ENCODE data around the gene MYO1F.
A peak's percentile ranks its signal among the peaks of the same experiment; 100 is the strongest.

Gene MYO1F

GRCh38 chr19:8500158-8500557 is 77.1 kb downstream of the MYO1F start:
- no peak overlapping the region for H3K4ac ChIP-seq (ENCODE audit: low read depth in 1 of 2, low read length in 2 of 2)
- no peak overlapping the region for H4K91ac ChIP-seq (ENCODE audit: low read length)
- no peak overlapping the region for H2BK5ac ChIP-seq (ENCODE audit: low read depth, low read length, poor library complexity, severe bottlenecking)
- H3K4me3 ChIP-seq (ENCODE audit: insufficient read depth in 1 of 2, low read depth in 1 of 2, low read length in 2 of 2) = no peak overlapping the region
- no peak overlapping the region for H2BK12ac ChIP-seq (ENCODE audit: low read length in 2 of 2)
- 70% methylated on average over 7 of the region's 7 CpGs for WGBS
- H3K4me1 ChIP-seq (ENCODE audit: control insufficient read depth, insufficient read depth, low read depth, low read length) = peaks cover 12% of the 10 kb centered on the region
- no peak overlapping the region for H3K9ac ChIP-seq (ENCODE audit: low read length)
- peak overlapping the region; percentile 4 for H2AK5ac ChIP-seq (ENCODE audit: low read length, severe bottlenecking)
- H3K4me2 ChIP-seq (ENCODE audit: low read length, poor library complexity, severe bottlenecking) = no peak overlapping the region
- H3K9me3 ChIP-seq (ENCODE audit: control insufficient read depth, low read length) = no peaks in the 10 kb centered on the region
- DNase-seq = no peak
- H3K23ac ChIP-seq (ENCODE audit: low read length in 2 of 2) = no peak overlapping the region
- no peak overlapping the region for H3K14ac ChIP-seq (ENCODE audit: low read length in 2 of 2)
- no peaks in the 10 kb centered on the region for H3K36me3 ChIP-seq (ENCODE audit: control insufficient read depth in 1 of 2, insufficient read depth in 2 of 2, low read depth in 1 of 2, low read length in 2 of 2)
- no peak overlapping the region for H2BK15ac ChIP-seq (ENCODE audit: low read depth, poor library complexity, severe bottlenecking)
- H2BK120ac ChIP-seq (ENCODE audit: low read depth, low read length) = no peak overlapping the region
- H2AFZ ChIP-seq (ENCODE audit: low read depth, low read length) = no peak overlapping the region
- peaks cover 0 to 4% of the 10 kb centered on the region in 2 experiments for H3K27me3 ChIP-seq (ENCODE audit: control insufficient read depth in 1 of 2, insufficient read depth in 1 of 2, low read length in 2 of 2)
- no peak overlapping the region for H3K18ac ChIP-seq (ENCODE audit: low read depth in 1 of 2, low read length in 2 of 2)
- H3K79me1 ChIP-seq (replicated peaks; ENCODE audit: low read length, poor library complexity, severe bottlenecking) = no peaks in the 10 kb centered on the region
- no peak overlapping the region for H4K8ac ChIP-seq (ENCODE audit: low read length)
- no peak overlapping the region for H3K27ac ChIP-seq (ENCODE audit: low read length, poor library complexity, severe bottlenecking)

GRCh38 chr19:8499048-8499833 is 78.0 kb downstream of the MYO1F start:
- WGBS = 92% methylated on average over 41 of the region's 41 CpGs
- H3K4me3 ChIP-seq (ENCODE audit: insufficient read depth in 1 of 2, low read depth in 1 of 2, low read length in 2 of 2) = no peak overlapping the region
- no peak for DNase-seq

GRCh38 chr19:8498295-8498694 is 78.9 kb downstream of the MYO1F start:
- Histone ChIP-seq H4K8ac (ENCODE audit: low read length) (peak overlapping the region; percentile 8), H3K4me2 (ENCODE audit: low read length, poor library complexity, severe bottlenecking) (no peak overlapping the region), H3K4me1 (ENCODE audit: control insufficient read depth, insufficient read depth, low read depth, low read length) (peaks cover 12% of the 10 kb centered on the region), H2BK5ac (ENCODE audit: low read depth, low read length, poor library complexity, severe bottlenecking) (no peak overlapping the region), H4K91ac (ENCODE audit: low read length) (no peak overlapping the region), H3K79me1 (replicated peaks; ENCODE audit: low read length, poor library complexity, severe bottlenecking) (no peaks in the 10 kb centered on the region), H2BK15ac (ENCODE audit: low read depth, poor library complexity, severe bottlenecking) (no peak overlapping the region), H2AK5ac (ENCODE audit: low read length, severe bottlenecking) (no peak overlapping the region), H3K27ac (ENCODE audit: low read length, poor library complexity, severe bottlenecking) (no peak overlapping the region), H3K4me3 (ENCODE audit: insufficient read depth in 1 of 2, low read depth in 1 of 2, low read length in 2 of 2) (no peak overlapping the region), H2BK12ac (ENCODE audit: low read length in 2 of 2) (no peak overlapping the region), H3K9ac (ENCODE audit: low read length) (no peak overlapping the region), H2BK120ac (ENCODE audit: low read depth, low read length) (no peak overlapping the region), H3K23ac (ENCODE audit: low read length in 2 of 2) (no peak overlapping the region), H3K9me3 (ENCODE audit: control insufficient read depth, low read length) (no peaks in the 10 kb centered on the region), H3K36me3 (ENCODE audit: control insufficient read depth in 1 of 2, insufficient read depth in 2 of 2, low read depth in 1 of 2, low read length in 2 of 2) (peaks cover 0 to 3% of the 10 kb centered on the region in 2 experiments), H3K14ac (ENCODE audit: low read length in 2 of 2) (no peak overlapping the region), H3K18ac (ENCODE audit: low read depth in 1 of 2, low read length in 2 of 2) (no peak overlapping the region), H2AFZ (ENCODE audit: low read depth, low read length) (no peak overlapping the region), H3K4ac (ENCODE audit: low read depth in 1 of 2, low read length in 2 of 2) (no peak overlapping the region), H3K27me3 (ENCODE audit: control insufficient read depth in 1 of 2, insufficient read depth in 1 of 2, low read length in 2 of 2) (peaks cover 0 to 4% of the 10 kb centered on the region in 2 experiments)
- DNase-seq = no peak
- 91% methylated on average over 22 of the region's 22 CpGs for WGBS

More at GRCh38 chr19:8499048-8499833, 78.0 kb downstream of the MYO1F start:
- Histone ChIP-seq H4K8ac (ENCODE audit: low read length) (no peak overlapping the region), H3K14ac (ENCODE audit: low read length in 2 of 2) (no peak overlapping the region), H3K27ac (ENCODE audit: low read length, poor library complexity, severe bottlenecking) (no peak overlapping the region), H4K91ac (ENCODE audit: low read length) (no peak overlapping the region), H3K9me3 (ENCODE audit: control insufficient read depth, low read length) (no peaks in the 10 kb centered on the region), H3K23ac (ENCODE audit: low read length in 2 of 2) (no peak overlapping the region), H2BK12ac (ENCODE audit: low read length in 2 of 2) (no peak overlapping the region), H3K4ac (ENCODE audit: low read depth in 1 of 2, low read length in 2 of 2) (no peak overlapping the region), H3K36me3 (ENCODE audit: control insufficient read depth in 1 of 2, insufficient read depth in 2 of 2, low read depth in 1 of 2, low read length in 2 of 2) (no peaks in the 10 kb centered on the region), H3K4me2 (ENCODE audit: low read length, poor library complexity, severe bottlenecking) (no peak overlapping the region), H3K9ac (ENCODE audit: low read length) (no peak overlapping the region), H2AFZ (ENCODE audit: low read depth, low read length) (no peak overlapping the region), H2BK5ac (ENCODE audit: low read depth, low read length, poor library complexity, severe bottlenecking) (peak overlapping the region; percentile 50), H3K27me3 (ENCODE audit: control insufficient read depth in 1 of 2, insufficient read depth in 1 of 2, low read length in 2 of 2) (peaks cover 0 to 4% of the 10 kb centered on the region in 2 experiments), H3K18ac (ENCODE audit: low read depth in 1 of 2, low read length in 2 of 2) (no peak overlapping the region), H2BK15ac (ENCODE audit: low read depth, poor library complexity, severe bottlenecking) (no peak overlapping the region), H2BK120ac (ENCODE audit: low read depth, low read length) (no peak overlapping the region), H2AK5ac (ENCODE audit: low read length, severe bottlenecking) (peak overlapping the region; percentile 61), H3K4me1 (ENCODE audit: control insufficient read depth, insufficient read depth, low read depth, low read length) (peaks cover 12% of the 10 kb centered on the region), H3K79me1 (replicated peaks; ENCODE audit: low read length, poor library complexity, severe bottlenecking) (no peaks in the 10 kb centered on the region)

- peak overlapping the region; percentile 33 for H2BK15ac ChIP-seq (ENCODE audit: low read depth, poor library complexity, severe bottlenecking)
- no peak overlapping the region for H3K4me2 ChIP-seq (ENCODE audit: low read length, poor library complexity, severe bottlenecking)
- no peak overlapping the region for H2AK5ac ChIP-seq (ENCODE audit: low read length, severe bottlenecking)
- H3K18ac ChIP-seq (ENCODE audit: low read depth in 1 of 2, low read length in 2 of 2) = no peak overlapping the region
- no peak overlapping the region for H2BK5ac ChIP-seq (ENCODE audit: low read depth, low read length, poor library complexity, severe bottlenecking)
- 59% methylated on average over 7 of the region's 7 CpGs for WGBS
- no peaks in the 10 kb centered on the region for H3K4me1 ChIP-seq (ENCODE audit: control insufficient read depth, insufficient read depth, low read depth, low read length)
- H3K23ac ChIP-seq (ENCODE audit: low read length in 2 of 2) = no peak overlapping the region
- H3K79me1 ChIP-seq (replicated peaks; ENCODE audit: low read length, poor library complexity, severe bottlenecking) = peaks cover 9% of the 10 kb centered on the region
- H3K27ac ChIP-seq (ENCODE audit: low read length, poor library complexity, severe bottlenecking) = no peak overlapping the region
- no peak overlapping the region for H3K4me3 ChIP-seq (ENCODE audit: insufficient read depth in 1 of 2, low read depth in 1 of 2, low read length in 2 of 2)
- H3K4ac ChIP-seq (ENCODE audit: low read depth in 1 of 2, low read length in 2 of 2) = no peak overlapping the region
- H4K8ac ChIP-seq (ENCODE audit: low read length) = peak overlapping the region; percentile 72
- no peak overlapping the region for H2BK120ac ChIP-seq (ENCODE audit: low read depth, low read length)
- no peak overlapping the region for H2BK12ac ChIP-seq (ENCODE audit: low read length in 2 of 2)
- H3K9ac ChIP-seq (ENCODE audit: low read length) = no peak overlapping the region
- H3K36me3 ChIP-seq (ENCODE audit: control insufficient read depth in 1 of 2, insufficient read depth in 2 of 2, low read depth in 1 of 2, low read length in 2 of 2) = peaks cover 5 to 30% of the 10 kb centered on the region in 2 experiments
- H3K9me3 ChIP-seq (ENCODE audit: control insufficient read depth, low read length) = no peaks in the 10 kb centered on the region
- H2AFZ ChIP-seq (ENCODE audit: low read depth, low read length) = no peak overlapping the region
- H4K91ac ChIP-seq (ENCODE audit: low read length) = no peak overlapping the region
- H3K27me3 ChIP-seq (ENCODE audit: control insufficient read depth in 1 of 2, insufficient read depth in 1 of 2, low read length in 2 of 2) = no peaks in the 10 kb centered on the region
- H3K14ac ChIP-seq (ENCODE audit: low read length in 2 of 2) = no peak overlapping the region
- DNase-seq = peak; percentile 18
Observed at GRCh38 chr19:8494158-8494557, 83.1 kb downstream of the MYO1F start.
